ENCODE measurements around the gene EFNA5. TPM values are rescaled to one million over a fixed set of nuclear protein-coding genes. Genes with fewer than 3 reads are reported as not detected.

The EFNA5 gene
- total and polyA plus RNA-seq, 2 of the 13 experiments (the other 11 are each of a cell fraction or from before 2014, with no cell fraction given), result not detected

DNA sequence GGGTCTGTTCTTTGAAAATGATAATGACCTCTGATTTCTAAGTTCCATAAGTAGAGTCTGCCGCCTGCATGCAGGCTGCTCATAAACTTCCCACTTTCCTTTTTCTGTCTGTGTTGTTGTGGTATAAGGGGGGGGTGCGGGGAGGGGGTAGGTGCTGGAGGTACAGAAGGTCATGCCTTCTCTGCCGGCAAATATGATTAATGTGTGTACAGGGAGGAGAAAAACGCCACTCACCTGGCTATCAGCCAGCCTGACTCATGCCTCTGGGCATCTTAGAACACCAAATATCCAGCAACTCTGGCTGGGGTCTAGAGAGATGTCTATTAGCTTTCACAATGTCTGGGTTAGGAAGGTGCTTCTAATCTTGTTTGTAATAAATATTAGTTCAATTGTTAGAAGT is 128.3 kb downstream of the EFNA5 start:
- no TSS peak for BruUV-seq (replicated peaks)
- WGBS (ENCODE audit: low lambda C conversion rate), result 4% methylated on average over 4 of the region's 4 CpGs
- TF ChIP-seq ZNF883 (CRISPR knock-in tag; IDR thresholded peaks at IDR 0.05; ENCODE audit: not compliant biosample characterization) (no peak), GATAD1 (CRISPR knock-in tag; IDR thresholded peaks at IDR 0.05) (no peak), NR2F6 (IDR thresholded peaks at IDR 0.05) (peak; percentile 18; the same call in 1 of the 2 replicates), NR2F6 (CRISPR knock-in tag; IDR thresholded peaks at IDR 0.05) (no peak), TP53 (CRISPR knock-in tag; conservative IDR thresholded peaks at IDR 0.05) (no peak), FOXJ3 (CRISPR knock-in tag; IDR thresholded peaks at IDR 0.05; ENCODE audit: borderline replicate concordance) (no peak), ZNF251 (CRISPR knock-in tag; IDR thresholded peaks at IDR 0.05) (no peak), ZBTB33 (CRISPR knock-in tag; IDR thresholded peaks at IDR 0.05) (no peak), NR2F1 (CRISPR knock-in tag; IDR thresholded peaks at IDR 0.05) (peak in 1 of 2 experiments; percentile 71; a peak in 1 of 4 replicates), PRMT3 (CRISPR knock-in tag; IDR thresholded peaks at IDR 0.05; ENCODE audit: borderline replicate concordance, low read depth) (no peak), ARNTL (CRISPR knock-in tag; IDR thresholded peaks at IDR 0.05) (no peak), SP5 (CRISPR knock-in tag; IDR thresholded peaks at IDR 0.05; ENCODE audit: borderline replicate concordance, low read depth) (peak; percentile 42; the same call in 1 of the 2 replicates), SAFB2 (CRISPR knock-in tag; IDR thresholded peaks at IDR 0.05; ENCODE audit: borderline replicate concordance, low read depth) (no peak), FOSL2 (CRISPR knock-in tag; IDR thresholded peaks at IDR 0.05) (peak; percentile 80)
- TF ChIP-seq, protein P1, sequence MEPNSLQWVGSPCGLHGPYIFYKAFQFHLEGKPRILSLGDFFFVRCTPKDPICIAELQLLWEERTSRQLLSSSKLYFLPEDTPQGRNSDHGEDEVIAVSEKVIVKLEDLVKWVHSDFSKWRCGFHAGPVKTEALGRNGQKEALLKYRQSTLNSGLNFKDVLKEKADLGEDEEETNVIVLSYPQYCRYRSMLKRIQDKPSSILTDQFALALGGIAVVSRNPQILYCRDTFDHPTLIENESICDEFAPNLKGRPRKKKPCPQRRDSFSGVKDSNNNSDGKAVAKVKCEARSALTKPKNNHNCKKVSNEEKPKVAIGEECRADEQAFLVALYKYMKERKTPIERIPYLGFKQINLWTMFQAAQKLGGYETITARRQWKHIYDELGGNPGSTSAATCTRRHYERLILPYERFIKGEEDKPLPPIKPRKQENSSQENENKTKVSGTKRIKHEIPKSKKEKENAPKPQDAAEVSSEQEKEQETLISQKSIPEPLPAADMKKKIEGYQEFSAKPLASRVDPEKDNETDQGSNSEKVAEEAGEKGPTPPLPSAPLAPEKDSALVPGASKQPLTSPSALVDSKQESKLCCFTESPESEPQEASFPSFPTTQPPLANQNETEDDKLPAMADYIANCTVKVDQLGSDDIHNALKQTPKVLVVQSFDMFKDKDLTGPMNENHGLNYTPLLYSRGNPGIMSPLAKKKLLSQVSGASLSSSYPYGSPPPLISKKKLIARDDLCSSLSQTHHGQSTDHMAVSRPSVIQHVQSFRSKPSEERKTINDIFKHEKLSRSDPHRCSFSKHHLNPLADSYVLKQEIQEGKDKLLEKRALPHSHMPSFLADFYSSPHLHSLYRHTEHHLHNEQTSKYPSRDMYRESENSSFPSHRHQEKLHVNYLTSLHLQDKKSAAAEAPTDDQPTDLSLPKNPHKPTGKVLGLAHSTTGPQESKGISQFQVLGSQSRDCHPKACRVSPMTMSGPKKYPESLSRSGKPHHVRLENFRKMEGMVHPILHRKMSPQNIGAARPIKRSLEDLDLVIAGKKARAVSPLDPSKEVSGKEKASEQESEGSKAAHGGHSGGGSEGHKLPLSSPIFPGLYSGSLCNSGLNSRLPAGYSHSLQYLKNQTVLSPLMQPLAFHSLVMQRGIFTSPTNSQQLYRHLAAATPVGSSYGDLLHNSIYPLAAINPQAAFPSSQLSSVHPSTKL (CRISPR knock-in tag; IDR thresholded peaks at IDR 0.05), result 0 out of 2 replicates have a peak, but pooled peaks have one; percentile 29
- TF ChIP-seq, protein P2, sequence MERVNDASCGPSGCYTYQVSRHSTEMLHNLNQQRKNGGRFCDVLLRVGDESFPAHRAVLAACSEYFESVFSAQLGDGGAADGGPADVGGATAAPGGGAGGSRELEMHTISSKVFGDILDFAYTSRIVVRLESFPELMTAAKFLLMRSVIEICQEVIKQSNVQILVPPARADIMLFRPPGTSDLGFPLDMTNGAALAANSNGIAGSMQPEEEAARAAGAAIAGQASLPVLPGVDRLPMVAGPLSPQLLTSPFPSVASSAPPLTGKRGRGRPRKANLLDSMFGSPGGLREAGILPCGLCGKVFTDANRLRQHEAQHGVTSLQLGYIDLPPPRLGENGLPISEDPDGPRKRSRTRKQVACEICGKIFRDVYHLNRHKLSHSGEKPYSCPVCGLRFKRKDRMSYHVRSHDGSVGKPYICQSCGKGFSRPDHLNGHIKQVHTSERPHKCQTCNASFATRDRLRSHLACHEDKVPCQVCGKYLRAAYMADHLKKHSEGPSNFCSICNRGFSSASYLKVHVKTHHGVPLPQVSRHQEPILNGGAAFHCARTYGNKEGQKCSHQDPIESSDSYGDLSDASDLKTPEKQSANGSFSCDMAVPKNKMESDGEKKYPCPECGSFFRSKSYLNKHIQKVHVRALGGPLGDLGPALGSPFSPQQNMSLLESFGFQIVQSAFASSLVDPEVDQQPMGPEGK (CRISPR knock-in tag; IDR thresholded peaks at IDR 0.05), result peak; percentile 38; the same call in 1 of the 2 replicates
- H2AFZ ChIP-seq (ENCODE audit: low read length), result no peak overlapping the region
- peak; percentile 74 for ATAC-seq
- no peaks in the 10 kb centered on the region for H3K79me2 ChIP-seq (ENCODE audit: insufficient read depth, low read length)
- ChIA-PET CTCF (ENCODE audit: low intra/inter-chr PET ratio, low total read pairs) (no interaction called here), POLR2A (no interaction called here)
- no peak overlapping the region for H3K27ac ChIP-seq (ENCODE audit: extremely low read length, insufficient read depth, low read length)
- H3K9ac ChIP-seq (ENCODE audit: insufficient read depth, low read depth, low read length), result no peak overlapping the region
- H3K4me1 ChIP-seq (ENCODE audit: insufficient read depth, low read length), result no peaks in the 10 kb centered on the region
- H3K27me3 ChIP-seq (ENCODE audit: control insufficient read depth in 1 of 2, insufficient read depth in 2 of 2, low read length in 2 of 2), result no peaks in the 10 kb centered on the region
- no peaks in the 10 kb centered on the region for H4K20me1 ChIP-seq (ENCODE audit: insufficient read depth, low read length)
- intact Hi-C loops (cut with micrococcal nuclease; ENCODE audit: unreplicated experiment), result no loop called here
- H3K36me3 ChIP-seq (replicated peaks in 1 of 2; ENCODE audit: control insufficient read depth in 1 of 2, insufficient read depth in 2 of 2, low read length in 2 of 2), result no peaks in the 10 kb centered on the region
- no peaks in the 10 kb centered on the region for H3K9me3 ChIP-seq (ENCODE audit: low read length)
- FAIRE-seq, result no peak
- H3K4me2 ChIP-seq (ENCODE audit: low read depth, low read length), result no peak overlapping the region
- H3K4me3 ChIP-seq (replicated peaks in 1 of 3; ENCODE audit: insufficient read depth in 1 of 3, low read depth in 2 of 3, low read length in 3 of 3), result no peak overlapping the region
- DNase-seq (ENCODE audit: low spot score), result peak; percentile 61
- in situ Hi-C loops (cut with HindIII; ENCODE audit: extremely low pct_ligation_motif_present, low pct_unique_long_range_greater_than_20kb), result no loop called here

All from HepG2 (cell line).